HG02798 (cell line): Measurements from ENCODE around the gene RASSF4.

Source experiments
- ATAC-seq: cut with Tn5 transposase; IDR thresholded peaks from one replicate; pipeline ENCODE4 v1.9.1; 2021; ENCODE audit warnings: mild to moderate bottlenecking; ENCODE audit not compliant: unreplicated experiment, poor library complexity

RASSF4 gene

GRCh38 chr10:44926751-44927351 is 32.8 kb upstream of the RASSF4 start:
- ATAC-seq, result no peak

DNA sequence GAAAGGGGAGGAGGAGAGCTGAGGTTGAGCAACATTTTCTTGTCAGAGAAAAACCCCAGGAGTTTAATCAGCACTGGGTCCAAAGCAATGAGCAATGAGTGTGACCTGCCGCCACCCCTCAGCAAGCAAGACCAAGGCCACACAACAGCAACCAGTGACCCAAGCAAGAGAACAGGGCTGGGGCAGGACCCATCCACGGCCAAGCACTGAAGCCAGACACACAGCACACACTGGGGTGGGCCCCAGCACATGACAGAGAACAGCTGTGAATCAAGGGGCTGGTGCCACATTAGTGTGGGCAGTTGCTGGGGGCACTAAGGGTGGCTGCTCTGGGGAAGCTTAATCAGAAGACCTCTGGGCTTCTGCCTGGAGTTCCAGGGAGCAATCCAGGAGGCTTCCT is 32.2 kb upstream of the RASSF4 start:
- no peak for ATAC-seq

DNA sequence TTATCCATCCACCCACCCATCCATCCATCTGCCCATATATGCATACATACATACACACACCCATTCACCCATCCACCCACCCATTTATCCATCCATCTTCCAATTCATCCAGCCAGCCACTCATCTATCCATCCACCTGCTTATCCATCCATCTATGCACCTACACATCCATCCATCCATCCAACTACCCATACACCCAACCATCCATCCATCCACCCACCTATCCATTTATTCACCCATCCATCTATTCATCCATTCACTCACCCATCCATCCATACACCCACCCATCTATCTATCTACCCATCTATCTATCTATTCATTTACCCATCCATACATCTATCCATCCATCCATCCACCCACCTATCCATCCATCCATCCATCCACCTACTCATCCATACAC is 31.1 kb upstream of the RASSF4 start:
- ATAC-seq, result no peak

DNA sequence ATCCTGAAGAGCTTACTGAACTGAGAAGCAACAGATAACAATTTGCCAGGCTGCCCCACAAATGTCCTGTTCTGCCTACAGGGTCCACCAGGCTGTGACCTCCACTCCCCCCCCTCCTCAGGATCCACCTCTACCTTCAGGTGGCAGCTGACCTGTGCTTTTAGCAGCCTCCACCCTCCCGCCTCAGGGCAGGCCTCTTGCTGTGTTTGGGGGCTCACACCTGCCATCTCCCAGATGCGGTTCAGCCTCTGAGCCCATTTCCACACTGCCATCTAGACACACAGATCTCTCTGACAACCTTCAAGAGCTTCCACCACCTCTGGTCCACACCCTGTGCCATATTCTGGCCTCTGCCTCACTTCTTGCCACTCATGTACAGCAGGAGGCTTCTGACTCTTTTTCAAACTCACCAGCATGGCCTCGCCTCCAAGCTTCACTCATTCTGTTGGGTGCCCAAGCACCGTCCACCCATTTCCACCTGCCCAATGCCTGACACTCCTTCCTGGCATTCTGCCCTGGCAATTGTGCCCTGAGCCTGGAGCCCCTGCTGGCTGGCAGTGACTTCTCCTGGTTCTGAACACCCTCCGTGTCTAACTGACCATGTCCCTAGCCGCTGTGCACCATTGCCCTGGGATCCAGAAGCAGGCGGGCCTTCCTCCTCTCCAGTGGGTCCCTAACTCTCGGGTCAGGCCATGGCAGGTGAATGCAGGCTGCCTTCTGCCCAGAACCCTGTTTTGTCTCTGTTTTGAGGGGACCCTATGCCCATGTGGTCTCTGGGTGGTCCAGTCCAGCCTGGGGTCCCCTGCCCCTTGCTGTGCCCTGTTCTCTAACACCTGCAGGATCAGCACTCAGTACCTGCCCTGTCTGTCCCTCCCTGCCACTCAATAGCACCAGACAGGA is 30.0 kb upstream of the RASSF4 start:
- ATAC-seq, result no peak

GRCh38 chr10:44930904-44931620 is 28.5 kb upstream of the RASSF4 start:
- no peak for ATAC-seq

DNA sequence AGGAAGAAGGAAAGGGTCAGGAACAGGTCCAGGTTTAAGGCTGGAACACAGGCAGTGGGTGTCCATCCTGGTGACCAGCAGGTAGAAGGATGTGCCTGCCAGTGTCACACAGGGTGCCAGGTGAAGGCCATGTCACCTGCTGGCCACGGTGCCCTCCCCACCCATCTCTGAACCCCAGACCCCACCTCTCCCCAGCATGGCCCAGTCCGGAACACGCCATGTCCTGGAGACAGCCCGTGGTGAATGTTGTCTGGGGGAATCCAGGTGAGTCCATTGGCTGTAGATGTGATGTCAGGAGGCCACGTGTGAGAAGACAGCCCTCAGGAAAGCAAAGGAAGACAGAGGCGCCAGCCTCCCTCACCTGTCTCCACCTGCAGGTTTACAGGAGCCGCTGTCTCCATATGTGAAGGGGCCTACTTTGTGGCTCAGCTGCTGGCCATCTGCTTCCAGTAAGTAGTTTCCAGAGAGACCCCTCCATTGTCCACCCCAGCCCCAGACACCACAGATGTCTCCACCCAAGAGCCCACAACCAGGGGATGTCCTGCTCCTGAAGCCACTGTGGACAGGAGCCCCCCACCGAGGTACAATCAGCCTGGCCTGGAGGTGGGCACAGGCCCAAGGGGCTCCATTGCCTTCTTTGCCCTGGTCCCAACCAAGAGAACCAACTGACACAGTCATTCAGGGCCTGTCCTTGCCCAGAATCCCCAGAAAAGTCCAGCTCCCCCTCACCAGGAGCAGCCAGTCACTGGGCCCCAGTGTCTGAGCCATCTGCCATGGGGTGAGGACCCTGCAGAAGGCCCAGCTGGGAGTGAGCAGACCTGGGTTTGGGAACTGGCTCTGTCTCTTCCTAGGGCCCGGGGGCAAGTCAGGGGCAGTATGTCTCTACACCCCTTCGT is 27.7 kb upstream of the RASSF4 start:
- no peak for ATAC-seq

- peak; percentile 96 for ATAC-seq
Observed at GRCh38 chr10:44932517-44933450, 26.8 kb upstream of the RASSF4 start.

GRCh38 chr10:44933451-44934321 is 25.9 kb upstream of the RASSF4 start:
- no peak for ATAC-seq

DNA sequence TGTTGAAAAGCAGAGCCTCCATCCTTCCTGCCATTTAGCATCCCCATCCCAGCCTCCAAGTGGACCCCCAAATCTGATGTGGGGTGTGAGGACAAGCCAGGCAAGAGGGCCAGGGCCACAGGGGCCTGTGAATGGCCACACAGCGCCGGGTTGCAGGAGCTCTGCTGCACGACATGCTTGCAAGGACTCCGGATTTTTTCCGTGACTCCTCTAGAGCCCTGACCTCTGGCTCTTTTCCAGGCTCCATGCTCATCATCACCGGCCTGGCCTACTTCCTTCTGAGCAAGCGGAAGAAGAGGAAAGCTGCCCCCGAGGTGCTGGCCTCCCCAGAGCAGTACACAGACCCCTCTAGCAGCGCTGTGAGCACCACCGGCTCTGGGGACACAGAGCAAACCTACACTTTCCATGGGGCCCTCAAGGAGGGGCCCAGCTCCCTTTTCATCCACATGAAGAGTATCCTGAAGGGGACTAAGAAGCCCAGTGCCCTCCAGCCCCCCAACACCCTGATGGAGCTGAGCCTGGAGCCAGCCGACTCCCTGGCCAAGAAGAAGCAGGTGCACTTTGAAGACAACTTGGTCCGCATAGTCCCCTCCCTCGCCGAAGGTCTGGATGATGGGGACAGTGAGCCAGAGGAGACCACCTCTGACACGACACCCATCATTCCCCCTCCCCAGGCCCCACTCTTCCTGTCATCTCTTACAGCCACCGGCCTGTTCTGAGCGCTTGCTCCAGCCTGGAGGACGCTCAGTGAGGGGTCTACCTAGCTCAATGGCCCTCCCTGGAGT is 25.0 kb upstream of the RASSF4 start:
- no peak for ATAC-seq

- no peak for ATAC-seq
Observed at GRCh38 chr10:44935201-44935965, 24.2 kb upstream of the RASSF4 start.

DNA sequence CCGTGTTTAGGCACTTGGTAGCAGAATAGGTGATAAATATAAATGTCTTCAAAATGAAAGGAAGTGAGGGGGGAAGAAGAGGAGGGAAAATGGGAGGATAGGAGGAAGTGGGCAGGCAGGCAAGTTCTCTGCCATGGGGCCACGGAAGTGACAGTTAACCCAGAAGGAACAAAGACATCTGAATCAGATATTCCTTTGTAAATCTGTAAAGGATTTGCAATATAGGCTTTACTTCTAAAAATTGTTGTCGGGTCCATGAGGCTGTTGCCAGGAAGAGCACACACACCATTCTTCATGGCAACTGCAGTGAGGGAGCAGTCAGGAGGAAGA is 23.7 kb upstream of the RASSF4 start:
- ATAC-seq, result no peak

GRCh38 chr10:44936314-44936975 is 23.2 kb upstream of the RASSF4 start:
- no peak for ATAC-seq

GRCh38 chr10:44937196-44938005 is 22.2 kb upstream of the RASSF4 start:
- ATAC-seq, result no peak

DNA sequence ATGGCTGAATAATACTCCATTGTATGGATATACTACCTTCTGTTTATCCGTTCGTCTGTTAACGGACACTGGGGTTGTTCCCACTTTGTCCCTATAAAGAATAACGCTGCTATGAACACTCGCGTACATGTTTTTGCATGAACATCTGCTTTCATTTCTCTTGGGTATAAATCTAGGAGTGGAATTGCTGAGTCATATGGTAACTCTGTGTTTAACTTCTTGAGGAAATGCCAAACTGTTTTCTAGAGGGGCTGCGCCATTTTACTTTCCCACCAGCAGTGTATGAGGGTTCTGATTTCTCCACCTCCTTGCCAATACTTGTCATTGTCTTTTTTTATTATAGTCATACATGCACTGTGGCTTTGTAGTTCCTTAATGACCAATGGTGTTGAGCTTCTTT is 20.6 kb upstream of the RASSF4 start:
- no peak for ATAC-seq

DNA sequence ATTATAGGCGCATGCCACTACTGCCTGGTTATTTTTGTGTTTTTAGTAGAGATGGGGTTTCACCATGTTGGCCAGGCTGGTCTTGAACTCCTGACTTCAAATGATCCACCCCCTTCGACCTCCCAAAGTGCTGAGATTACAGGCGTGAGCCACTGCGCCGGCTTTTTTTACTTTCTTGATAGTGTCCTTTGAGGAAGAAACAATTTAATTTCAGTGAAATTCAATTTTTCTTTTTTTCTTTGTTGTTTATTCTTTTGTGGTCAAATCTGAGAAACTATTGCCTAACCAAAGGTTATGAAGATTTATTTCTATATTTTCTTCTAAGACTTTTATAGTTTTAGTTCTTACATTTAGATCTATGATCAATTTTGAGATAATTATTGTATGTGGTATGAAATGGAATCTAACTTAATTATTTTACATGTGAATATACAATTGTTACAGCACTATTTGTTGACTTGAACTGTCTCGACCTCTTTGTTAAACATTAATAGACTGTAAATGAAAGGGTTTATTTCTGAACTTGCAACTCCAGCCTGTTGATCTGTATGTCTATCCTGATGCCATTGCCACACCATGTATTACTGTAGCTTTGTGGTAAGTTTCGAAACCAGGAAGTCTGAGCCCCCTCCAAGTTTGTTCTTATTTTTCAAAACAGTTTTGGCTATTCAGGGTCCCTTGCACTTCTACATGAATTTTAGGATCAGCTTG is 19.8 kb upstream of the RASSF4 start:
- no peak for ATAC-seq
